Activated naive CD4-positive, alpha-beta T cell treated with Interleukin-2 at 50 U/mL for 16 hours (primary cell): ENCODE results near the gene ARID3A.
"Not testable (repeated sequence)": the region's sequence is repeated elsewhere in the genome, so short reads cannot be mapped to it uniquely, and the experiment has no call there.

Source experiments
- DNase-seq: peaks from one replicate; pipeline ENCODE4 v3.0.0-alpha.2; 2020

The ARID3A gene, protein sequence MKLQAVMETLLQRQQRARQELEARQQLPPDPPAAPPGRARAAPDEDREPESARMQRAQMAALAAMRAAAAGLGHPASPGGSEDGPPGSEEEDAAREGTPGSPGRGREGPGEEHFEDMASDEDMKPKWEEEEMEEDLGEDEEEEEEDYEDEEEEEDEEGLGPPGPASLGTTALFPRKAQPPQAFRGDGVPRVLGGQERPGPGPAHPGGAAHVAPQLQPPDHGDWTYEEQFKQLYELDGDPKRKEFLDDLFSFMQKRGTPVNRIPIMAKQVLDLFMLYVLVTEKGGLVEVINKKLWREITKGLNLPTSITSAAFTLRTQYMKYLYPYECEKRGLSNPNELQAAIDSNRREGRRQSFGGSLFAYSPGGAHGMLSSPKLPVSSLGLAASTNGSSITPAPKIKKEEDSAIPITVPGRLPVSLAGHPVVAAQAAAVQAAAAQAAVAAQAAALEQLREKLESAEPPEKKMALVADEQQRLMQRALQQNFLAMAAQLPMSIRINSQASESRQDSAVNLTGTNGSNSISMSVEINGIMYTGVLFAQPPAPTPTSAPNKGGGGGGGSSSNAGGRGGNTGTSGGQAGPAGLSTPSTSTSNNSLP

GRCh38 chr19:925526-926322 lies at the start of gene ARID3A:
TSS of gene ARID3A (plus strand) at chr19:926035. CDS start at chr19:929529, 3,494 bp downstream.
- peak; percentile 79 for DNase-seq

DNA sequence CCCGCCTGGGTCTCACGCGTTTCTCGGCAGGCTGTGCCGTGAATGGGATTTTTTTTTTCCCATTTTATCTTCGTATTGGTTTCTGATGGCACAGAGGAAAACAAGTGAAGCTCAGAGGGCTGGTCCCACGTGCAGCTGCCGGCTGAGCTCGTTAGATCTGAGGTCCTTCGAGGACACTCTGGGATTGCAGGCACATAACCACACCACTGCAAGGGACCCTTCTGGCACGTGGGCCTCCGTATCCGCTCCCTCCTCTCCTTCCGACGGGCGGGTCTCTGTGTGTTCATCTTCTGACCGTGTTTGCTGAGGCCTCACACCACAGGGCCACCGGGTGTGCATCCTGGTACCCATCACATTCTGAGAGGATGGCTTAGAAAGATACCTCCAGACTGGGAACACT lies 49.7 kb upstream of the ARID3A start:
- no peak for DNase-seq

DNA sequence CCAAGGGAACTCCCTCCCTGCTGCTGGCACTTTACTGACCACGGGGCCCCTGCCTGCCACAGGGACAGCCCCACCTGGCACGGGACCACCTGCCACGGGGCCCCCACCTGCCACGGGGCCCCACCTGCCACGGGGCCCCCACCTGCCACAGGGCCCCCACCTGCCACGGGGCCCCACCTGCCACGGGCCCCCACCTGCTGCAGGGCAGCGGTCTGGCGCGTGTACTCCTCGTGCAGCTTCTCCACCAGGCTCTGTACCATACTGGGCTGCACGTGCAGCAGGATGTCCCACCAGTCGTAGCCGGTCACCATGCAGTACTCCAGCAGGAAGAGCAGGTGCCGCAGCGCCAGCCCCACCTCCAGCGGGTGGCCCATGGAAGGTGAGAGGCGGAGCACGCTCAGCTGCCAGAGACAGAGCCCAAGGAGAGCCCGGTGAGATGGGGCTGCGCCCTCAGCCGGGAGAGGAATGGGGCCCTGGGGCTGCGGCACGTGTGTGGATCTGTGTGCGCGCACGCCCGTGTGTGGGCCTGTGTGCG lies 49.0 kb upstream of the ARID3A start:
- no peak for DNase-seq

DNA sequence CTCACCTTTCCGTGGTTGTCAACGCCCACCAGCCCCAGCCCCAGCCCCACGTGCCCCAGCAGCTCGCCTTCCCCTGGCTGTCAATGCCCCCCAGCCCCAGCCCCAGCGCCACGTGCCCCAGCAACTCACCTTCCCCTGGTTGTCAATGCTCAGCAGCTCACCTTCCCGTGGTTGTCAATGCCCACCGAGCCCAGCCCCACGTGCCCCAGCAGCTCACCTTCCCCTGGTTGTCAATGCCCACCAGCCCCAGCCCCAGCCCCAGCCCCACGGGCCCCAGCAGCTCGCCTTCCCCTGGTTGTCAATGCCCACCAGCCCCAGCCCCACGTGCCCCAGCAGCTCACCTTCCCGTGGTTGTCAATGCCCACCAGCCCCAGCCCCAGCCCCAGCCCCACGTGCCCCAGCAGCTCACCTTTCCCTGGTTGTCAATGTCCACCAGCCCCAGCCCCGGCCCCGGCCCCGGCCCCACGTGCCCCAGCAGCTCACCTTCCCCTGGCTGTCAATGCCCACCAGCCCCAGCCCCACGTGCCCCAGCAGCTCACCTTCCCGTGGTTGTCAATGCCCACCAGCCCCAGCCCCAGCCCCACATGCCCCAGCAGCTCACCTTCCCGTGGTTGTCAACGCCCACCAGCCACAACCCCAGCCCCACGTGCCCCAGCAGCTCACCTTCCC lies 47.7 kb upstream of the ARID3A start:
- not testable (repeated sequence) for DNase-seq

DNA sequence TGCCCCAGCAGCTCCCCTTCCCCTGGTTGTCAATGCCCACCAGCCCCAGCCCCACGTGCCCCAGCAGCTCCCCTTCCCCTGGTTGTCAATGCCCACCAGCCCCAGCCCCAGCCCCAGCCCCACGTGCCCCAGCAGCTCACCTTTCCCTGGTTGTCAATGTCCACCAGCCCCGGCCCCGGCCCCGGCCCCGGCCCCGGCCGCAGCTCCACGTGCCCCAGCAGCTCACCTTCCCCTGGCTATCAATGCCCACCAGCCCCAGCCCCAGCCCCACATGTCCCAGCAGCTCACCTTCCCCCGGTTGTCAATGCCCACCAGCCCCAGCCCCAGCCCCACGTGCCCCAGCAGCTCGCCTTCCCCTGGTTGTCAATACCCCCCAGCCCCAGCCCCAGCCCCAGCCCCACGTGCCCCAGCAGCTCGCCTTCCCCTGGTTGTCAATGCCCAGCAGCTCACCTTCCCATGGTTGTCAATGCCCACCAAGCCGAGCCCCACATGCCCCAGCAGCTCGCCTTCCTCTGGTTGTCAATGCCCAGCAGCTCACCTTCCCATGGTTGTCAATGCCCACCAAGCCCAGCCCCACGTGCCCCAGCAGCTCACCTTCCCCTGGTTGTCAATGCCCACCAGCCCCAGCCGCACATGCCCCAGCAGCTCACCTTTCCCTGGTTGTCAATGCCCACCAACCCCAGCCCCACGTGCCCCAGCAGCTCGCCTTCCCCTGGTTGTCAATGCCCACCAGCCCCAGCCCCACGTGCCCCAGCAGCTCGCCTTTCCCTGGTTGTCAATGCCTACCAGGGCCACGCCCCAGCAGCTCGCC lies 46.9 kb upstream of the ARID3A start:
- DNase-seq: not testable (repeated sequence)

- no peak for DNase-seq
These were observed 46.0 kb upstream of the ARID3A start for GRCh38 chr19:879711-880438.

- no peak for DNase-seq
These were observed 44.3 kb upstream of the ARID3A start for GRCh38 chr19:881385-882071.

- no peak for DNase-seq
These were observed 42.9 kb upstream of the ARID3A start for GRCh38 chr19:882871-883497.

- no peak for DNase-seq
These were observed 42.1 kb upstream of the ARID3A start for GRCh38 chr19:883661-884211.

DNA sequence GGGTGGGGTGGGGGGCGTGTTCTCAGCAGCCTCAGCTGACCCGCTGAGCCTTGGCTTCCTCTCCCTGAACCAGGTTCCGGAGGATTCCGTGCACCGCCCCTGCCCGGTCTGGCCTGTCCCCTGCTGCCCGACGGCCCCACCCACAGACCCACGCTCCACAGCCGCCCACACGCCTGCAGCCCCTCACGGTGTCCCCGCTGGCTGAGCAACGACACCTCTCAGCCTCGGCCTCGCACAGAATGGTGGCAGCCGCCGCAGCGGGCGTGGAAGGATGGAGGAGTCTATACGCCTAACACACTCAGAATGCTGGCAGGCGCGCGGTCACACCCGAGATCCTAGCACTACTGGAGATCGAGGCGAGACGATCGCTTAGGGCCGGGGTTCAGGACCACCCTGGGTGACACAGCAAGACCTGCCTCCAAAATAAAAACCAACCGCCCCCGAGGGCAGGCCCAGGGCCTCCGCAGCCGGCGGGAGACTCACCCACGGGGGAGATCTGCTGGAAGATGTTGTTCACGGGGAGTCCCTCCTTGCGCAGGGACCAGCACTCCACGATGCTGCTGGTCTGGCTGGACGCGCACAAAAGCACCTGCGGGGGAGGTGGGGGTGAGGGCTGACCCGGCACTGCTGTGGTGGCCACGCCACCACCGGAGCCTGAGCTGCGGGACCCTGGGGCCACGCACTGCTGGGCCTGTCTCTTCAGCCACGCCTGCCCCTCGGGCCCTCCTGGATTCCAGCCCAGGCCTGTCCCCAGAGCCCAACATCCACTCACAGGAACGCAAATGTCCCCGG lies 41.2 kb upstream of the ARID3A start:
- no peak for DNase-seq

- DNase-seq: no peak
These were observed 40.2 kb upstream of the ARID3A start for GRCh38 chr19:885536-886224.

DNA sequence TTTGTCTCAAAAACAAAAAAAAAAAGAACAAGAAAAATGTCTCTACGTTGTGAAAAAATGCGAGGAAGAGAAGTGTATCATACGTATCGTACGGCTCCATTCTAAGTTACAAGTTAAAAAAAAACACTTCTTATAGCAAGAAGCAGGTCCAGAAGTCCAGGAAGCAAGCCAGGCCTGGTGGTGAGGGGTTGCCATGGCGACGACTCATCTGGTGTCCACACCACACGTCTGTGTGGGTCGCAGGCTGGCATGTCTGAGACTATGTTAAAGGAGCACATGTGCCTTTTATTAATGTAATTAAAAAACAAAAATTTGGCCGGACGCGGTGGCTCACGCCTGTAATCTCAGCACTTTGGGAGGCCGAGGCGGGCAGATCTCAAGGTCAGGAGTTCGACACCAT lies 38.8 kb upstream of the ARID3A start:
- no peak for DNase-seq

DNA sequence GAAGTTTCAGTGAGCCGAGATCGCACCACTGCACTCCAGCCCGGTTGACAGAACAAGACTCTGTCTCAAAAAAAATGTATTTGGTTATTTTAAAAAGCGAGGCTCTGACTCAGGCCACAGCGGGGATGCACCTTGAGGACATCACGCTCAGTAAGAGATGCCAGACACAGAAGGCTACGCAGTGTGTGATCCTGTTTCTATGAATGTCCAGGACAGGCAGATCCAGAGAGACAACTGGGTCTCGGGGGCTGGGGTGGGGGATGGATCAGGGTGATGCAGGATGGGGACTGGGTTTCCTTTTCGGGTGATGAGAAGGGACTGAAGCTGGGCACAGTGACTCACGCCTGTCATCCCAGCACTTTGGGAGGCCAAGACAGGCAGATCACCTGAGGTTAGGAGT lies 38.2 kb upstream of the ARID3A start:
- no peak for DNase-seq

GRCh38 chr19:888581-889385 lies 37.1 kb upstream of the ARID3A start:
- DNase-seq: peak; percentile 42

DNA sequence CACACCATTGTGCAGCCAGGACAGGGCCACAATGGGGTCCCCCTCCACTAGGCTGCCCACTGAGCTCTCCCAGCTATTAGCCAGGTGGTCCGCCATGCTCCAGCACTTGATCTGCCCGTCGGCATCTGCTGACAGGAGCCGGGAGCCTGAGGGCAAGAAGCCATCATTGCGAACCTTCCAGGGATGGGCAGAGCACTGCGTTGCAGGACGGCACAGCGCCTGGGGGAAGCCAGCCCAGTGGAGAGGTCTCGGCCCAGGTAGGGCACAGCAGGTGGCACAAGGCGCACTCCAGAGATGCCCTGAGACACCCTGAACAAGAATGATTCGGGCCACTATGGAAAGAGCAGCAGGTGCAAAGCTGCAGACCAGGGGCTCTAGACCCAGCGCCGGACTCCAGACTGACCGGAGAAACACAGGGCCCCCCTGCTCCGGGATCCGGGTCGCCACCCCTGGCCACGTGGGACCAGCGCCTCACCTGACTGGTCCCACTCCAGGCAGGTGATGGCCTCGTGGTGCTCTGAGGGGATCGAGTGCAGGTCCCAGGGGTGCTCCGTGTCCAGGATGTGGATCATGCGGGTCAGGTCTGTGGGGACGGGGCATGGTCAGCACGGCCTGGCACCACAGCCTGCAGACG lies 36.1 kb upstream of the ARID3A start:
- no peak for DNase-seq

DNA sequence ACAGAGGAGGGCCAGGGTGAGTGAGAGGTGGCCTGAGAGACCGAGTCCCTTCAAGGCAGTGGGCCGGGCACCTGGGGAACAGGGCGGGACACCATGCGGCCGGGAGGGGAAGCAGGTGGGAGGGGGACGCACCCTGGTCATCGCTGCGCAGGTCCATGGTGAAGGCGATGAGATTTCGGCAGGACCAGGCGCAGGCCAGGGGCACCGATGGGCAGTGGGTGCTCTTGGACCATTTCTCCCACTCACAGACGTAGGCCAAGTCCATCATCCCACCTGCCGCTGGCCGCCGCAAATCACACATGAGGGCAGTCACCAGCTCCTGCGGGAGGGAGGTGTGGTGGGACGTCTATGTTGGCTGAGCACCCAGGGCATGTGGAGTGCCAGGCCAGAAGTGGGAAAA lies 35.0 kb upstream of the ARID3A start:
- no peak for DNase-seq
